Breast epithelium (tissue), 3 donors: Measurements from ENCODE around the gene TXNDC15.

Experiments used
- POLR2AphosphoS5 ChIP-seq, 3 donors: sonication (generic); formaldehyde crosslinking; IDR thresholded peaks; one replicate each; pipeline ENCODE4 v1.6.1; 2017; ENCODE audit warnings: antibody characterized with exemption in 3 of 3
- TF ChIP-seq, protein P1 (sequence below), 3 donors: fragments of 450-650 bp; IDR thresholded peaks; one replicate each; pipeline ENCODE4 v1.5.1; 2016 to 2017; ENCODE audit warnings: antibody characterized with exemption in 3 of 3, mild to moderate bottlenecking in 3 of 3, moderate library complexity in 3 of 3

- no peak for TF ChIP-seq POLR2AphosphoS5 (IDR thresholded peaks at IDR 0.05)
- TF ChIP-seq, protein P1, sequence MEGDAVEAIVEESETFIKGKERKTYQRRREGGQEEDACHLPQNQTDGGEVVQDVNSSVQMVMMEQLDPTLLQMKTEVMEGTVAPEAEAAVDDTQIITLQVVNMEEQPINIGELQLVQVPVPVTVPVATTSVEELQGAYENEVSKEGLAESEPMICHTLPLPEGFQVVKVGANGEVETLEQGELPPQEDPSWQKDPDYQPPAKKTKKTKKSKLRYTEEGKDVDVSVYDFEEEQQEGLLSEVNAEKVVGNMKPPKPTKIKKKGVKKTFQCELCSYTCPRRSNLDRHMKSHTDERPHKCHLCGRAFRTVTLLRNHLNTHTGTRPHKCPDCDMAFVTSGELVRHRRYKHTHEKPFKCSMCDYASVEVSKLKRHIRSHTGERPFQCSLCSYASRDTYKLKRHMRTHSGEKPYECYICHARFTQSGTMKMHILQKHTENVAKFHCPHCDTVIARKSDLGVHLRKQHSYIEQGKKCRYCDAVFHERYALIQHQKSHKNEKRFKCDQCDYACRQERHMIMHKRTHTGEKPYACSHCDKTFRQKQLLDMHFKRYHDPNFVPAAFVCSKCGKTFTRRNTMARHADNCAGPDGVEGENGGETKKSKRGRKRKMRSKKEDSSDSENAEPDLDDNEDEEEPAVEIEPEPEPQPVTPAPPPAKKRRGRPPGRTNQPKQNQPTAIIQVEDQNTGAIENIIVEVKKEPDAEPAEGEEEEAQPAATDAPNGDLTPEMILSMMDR (IDR thresholded peaks at IDR 0.05) = no peak
Observed at GRCh38 chr5:134851307-134851923, 22.8 kb upstream of the TXNDC15 start.
